ENCODE measurements around the gene MYH11. TPM values are rescaled to one million over a fixed set of nuclear protein-coding genes. Genes with fewer than 3 reads are reported as not detected.

MYH11 gene
- total and polyA plus RNA-seq, 10 donors = 9.6 to 135 (median 110) TPM

DNA sequence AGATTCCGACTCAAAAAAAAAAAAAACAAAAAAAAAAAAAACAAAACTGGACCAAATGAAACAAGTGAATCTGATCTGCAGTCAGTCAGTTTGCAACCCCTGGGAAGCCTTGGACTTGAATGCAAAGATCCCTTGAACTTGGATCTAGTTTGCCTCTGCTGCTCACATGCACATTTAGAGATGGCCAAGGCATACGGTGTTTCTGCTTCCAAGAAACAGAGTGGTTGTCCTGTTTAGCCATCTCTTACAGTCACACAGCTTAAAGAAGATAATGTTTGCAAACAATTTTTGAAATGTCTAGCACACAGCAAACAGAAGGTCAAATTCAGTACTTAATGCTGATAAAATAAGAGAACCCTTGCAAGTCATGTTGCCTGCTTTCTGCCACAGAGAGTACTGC lies 202.2 kb downstream of the MYH11 start:
- Histone ChIP-seq H3K27me3 (replicated peaks in 1 of 7) (no peaks in the 10 kb centered on the region), H3K4me3 (no peak overlapping the region), H3K27ac (no peak overlapping the region), H3K9me3 (no peaks in the 10 kb centered on the region), H3K36me3 (peaks cover 0 to 55% (median 0%) of the 10 kb centered on the region in 6 donors), H3K4me1 (peaks cover 12 to 88% (median 49%) of the 10 kb centered on the region in 6 donors)
- DNase-seq = no peak
- intact Hi-C loops (cut with DNase I; ENCODE audit: low total_unique reads) = no loop called here
- TF ChIP-seq POLR2AphosphoS5 (IDR thresholded peaks at IDR 0.05) = no peak
- TF ChIP-seq, protein P1, sequence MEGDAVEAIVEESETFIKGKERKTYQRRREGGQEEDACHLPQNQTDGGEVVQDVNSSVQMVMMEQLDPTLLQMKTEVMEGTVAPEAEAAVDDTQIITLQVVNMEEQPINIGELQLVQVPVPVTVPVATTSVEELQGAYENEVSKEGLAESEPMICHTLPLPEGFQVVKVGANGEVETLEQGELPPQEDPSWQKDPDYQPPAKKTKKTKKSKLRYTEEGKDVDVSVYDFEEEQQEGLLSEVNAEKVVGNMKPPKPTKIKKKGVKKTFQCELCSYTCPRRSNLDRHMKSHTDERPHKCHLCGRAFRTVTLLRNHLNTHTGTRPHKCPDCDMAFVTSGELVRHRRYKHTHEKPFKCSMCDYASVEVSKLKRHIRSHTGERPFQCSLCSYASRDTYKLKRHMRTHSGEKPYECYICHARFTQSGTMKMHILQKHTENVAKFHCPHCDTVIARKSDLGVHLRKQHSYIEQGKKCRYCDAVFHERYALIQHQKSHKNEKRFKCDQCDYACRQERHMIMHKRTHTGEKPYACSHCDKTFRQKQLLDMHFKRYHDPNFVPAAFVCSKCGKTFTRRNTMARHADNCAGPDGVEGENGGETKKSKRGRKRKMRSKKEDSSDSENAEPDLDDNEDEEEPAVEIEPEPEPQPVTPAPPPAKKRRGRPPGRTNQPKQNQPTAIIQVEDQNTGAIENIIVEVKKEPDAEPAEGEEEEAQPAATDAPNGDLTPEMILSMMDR (IDR thresholded peaks at IDR 0.05 in 8 of 11, conservative IDR thresholded peaks at IDR 0.05 in 3 of 11) = no peak
- no peak for TF ChIP-seq POLR2A (IDR thresholded peaks at IDR 0.05)
- 84 to 89% (median 85%) methylated on average over 2 of the region's 2 CpGs for WGBS, 5 donors

- Histone ChIP-seq H3K36me3 (peaks cover 0 to 53% (median 0%) of the 10 kb centered on the region in 6 donors), H3K27me3 (replicated peaks in 1 of 7) (no peaks in the 10 kb centered on the region), H3K4me1 (peaks cover 12 to 80% (median 41%) of the 10 kb centered on the region in 6 donors), H3K4me3 (no peak overlapping the region), H3K27ac (no peak overlapping the region), H3K9me3 (no peaks in the 10 kb centered on the region)
- 48 to 73% (median 60%) methylated on average over 4 of the region's 4 CpGs for WGBS, 5 donors
- no peak for DNase-seq
- intact Hi-C loops (cut with DNase I; ENCODE audit: low total_unique reads) = no loop called here
- TF ChIP-seq POLR2A (IDR thresholded peaks at IDR 0.05) (no peak), POLR2AphosphoS5 (IDR thresholded peaks at IDR 0.05) (no peak)
- TF ChIP-seq, protein P1 (IDR thresholded peaks at IDR 0.05 in 8 of 11, conservative IDR thresholded peaks at IDR 0.05 in 3 of 11) = no peak
Observed at GRCh38 chr16:15653227-15653626, 203.6 kb downstream of the MYH11 start.

Small RNA genes within 50 kb of the gene (small RNA-seq; reads per million reads assigned to genes)
- 0 reads per million in 4 donors for gene RNU6-213P

Other genes with a start within 250 kb of the MYH11 start
- gene MARF1, start 213.9 kb downstream of the MYH11 start, total RNA-seq = 100 to 1,000 TPM in 5 of 7 donors, 10 to 100 TPM in 2; 79.4 to 169 (median 134) TPM
- 10 to 100 TPM; 24.0 to 33.9 (median 33.8) TPM for gene MARF1, start 213.9 kb downstream of the MYH11 start, polyA plus RNA-seq
- gene NDE1, start 206.8 kb downstream of the MYH11 start, total RNA-seq = 10 to 100 TPM; 52.6 to 69.6 (median 60.6) TPM
- 10 to 100 TPM in 2 of 3 donors, 1 to 10 TPM in 1; 8.7 to 20.0 (median 10.6) TPM for gene NDE1, start 206.8 kb downstream of the MYH11 start, polyA plus RNA-seq
- gene CEP20, start 31.6 kb upstream of the MYH11 start, total RNA-seq = 10 to 100 TPM; 23.6 to 29.2 (median 27.1) TPM
- gene CEP20, start 31.6 kb upstream of the MYH11 start, polyA plus RNA-seq = 10 to 100 TPM; 14.7 to 24.7 (median 19.9) TPM
- gene ABCC1, start 92.6 kb upstream of the MYH11 start, total RNA-seq = 10 to 100 TPM; 48.8 to 65.7 (median 53.6) TPM
- gene ABCC1, start 92.6 kb upstream of the MYH11 start, polyA plus RNA-seq = 10 to 100 TPM in 1 of 3 donors, 1 to 10 TPM in 2; 7.8 to 12.4 (median 10.0) TPM

Measured in spleen (tissue), 11 donors.